Measurements from ENCODE around the gene DISC1.
"Not testable (repeated sequence)": the region's sequence is repeated elsewhere in the genome, so short reads cannot be mapped to it uniquely, and the experiment has no call there.

DISC1 gene

GRCh38 chr1:231605149-231606100, 21.2 kb upstream of the DISC1 start:
- DNase-seq (ENCODE audit: low read depth in 2 of 2): no peak

GRCh38 chr1:231606712-231607111, 19.9 kb upstream of the DISC1 start:
- no peak for DNase-seq (ENCODE audit: low read depth in 2 of 2)

GRCh38 chr1:231610388-231610787, 16.2 kb upstream of the DISC1 start:
- no peak for DNase-seq (ENCODE audit: low read depth in 2 of 2)

- DNase-seq (ENCODE audit: low read depth in 2 of 2): no peak
Observed at GRCh38 chr1:231611111-231611510, 15.5 kb upstream of the DISC1 start.

- no peak for DNase-seq (ENCODE audit: low read depth in 2 of 2)
Observed at GRCh38 chr1:231611851-231612250, 14.7 kb upstream of the DISC1 start.

- peak in 1 of 2 donors; percentile 26 for DNase-seq (ENCODE audit: low read depth in 2 of 2)
Observed at GRCh38 chr1:231612393-231613089, 14.0 kb upstream of the DISC1 start.

GRCh38 chr1:231613419-231614349, 12.9 kb upstream of the DISC1 start:
- DNase-seq (ENCODE audit: low read depth in 2 of 2): no peak

- no peak for DNase-seq (ENCODE audit: low read depth in 2 of 2)
Observed at GRCh38 chr1:231616667-231617066, 9.9 kb upstream of the DISC1 start.

- DNase-seq (ENCODE audit: low read depth in 2 of 2): no peak
Observed at GRCh38 chr1:231618609-231619256, 7.9 kb upstream of the DISC1 start.

GRCh38 chr1:231619257-231619634, 7.3 kb upstream of the DISC1 start:
- DNase-seq (ENCODE audit: low read depth in 2 of 2): no peak

GRCh38 chr1:231625042-231625441, 1.5 kb upstream of the DISC1 start:
- not testable (repeated sequence) for DNase-seq (ENCODE audit: low read depth in 2 of 2)

- no peak for DNase-seq (ENCODE audit: low read depth in 2 of 2)
Observed at GRCh38 chr1:231625975-231626534, 535 bp upstream of the DISC1 start.

GRCh38 chr1:231626951-231627614, 493 bp downstream of the DISC1 start:
- DNase-seq (ENCODE audit: low read depth in 2 of 2): no peak

GRCh38 chr1:231628207-231628876, 1.8 kb downstream of the DISC1 start:
- DNase-seq (ENCODE audit: low read depth in 2 of 2): peak in 1 of 2 donors; percentile 28

GRCh38 chr1:231629132-231629531, 2.5 kb downstream of the DISC1 start:
- DNase-seq (ENCODE audit: low read depth in 2 of 2): no peak

GRCh38 chr1:231630558-231631205, 4.1 kb downstream of the DISC1 start:
- no peak for DNase-seq (ENCODE audit: low read depth in 2 of 2)

- DNase-seq (ENCODE audit: low read depth in 2 of 2): no peak
Observed at GRCh38 chr1:231631717-231632116, 5.1 kb downstream of the DISC1 start.

- DNase-seq (ENCODE audit: low read depth in 2 of 2): no peak
Observed at GRCh38 chr1:231632119-231632518, 5.5 kb downstream of the DISC1 start.

- no peak for DNase-seq (ENCODE audit: low read depth in 2 of 2)
Observed at GRCh38 chr1:231634323-231635013, 7.9 kb downstream of the DISC1 start.

All from stimulated activated CD8-positive, alpha-beta memory T cell treated with anti-CD3 and anti-CD28 coated beads, Interleukin-15, amount 100 ng/mL, for 48 hours (primary cell).